PC-9 (cell line): ENCODE data around the gene TAC3.

Source experiments
- CTCF ChIP-seq: fragments of 200-600 bp; sonication (generic); conservative IDR thresholded peaks from 2 replicates; pipeline ENCODE4 v1.6.1; 2017; ENCODE audit warnings: mixed run types, antibody characterized with exemption, mild to moderate bottlenecking, moderate library complexity
- EZH2 ChIP-seq: fragments of 200-600 bp; sonication (generic); IDR thresholded peaks from 2 replicates; pipeline ENCODE4 v1.8.0; 2017; ENCODE audit warnings: antibody characterized with exemption, low read depth

GRCh38 chr12:56980268-56980667 lies 36.1 kb downstream of the TAC3 start:
- TF ChIP-seq CTCF (no peak), EZH2 (no peak)
